NCI-H748 (cell line): Measurements from ENCODE around the gene STARD13.

ENCODE experiments used
- DNase-seq: peaks from one replicate; lab custom pipeline; 2025; ENCODE audit not compliant: unreplicated experiment; lab: John Stamatoyannopoulos, UW

STARD13 gene

GRCh38 chr13:33229446-33230177 is 55.9 kb downstream of the STARD13 start:
- no peak for DNase-seq

GRCh38 chr13:33228648-33229445 is 56.7 kb downstream of the STARD13 start:
- DNase-seq: peak; percentile 77

GRCh38 chr13:33227927-33228647 is 57.5 kb downstream of the STARD13 start:
- no peak for DNase-seq

- no peak for DNase-seq
Observed at GRCh38 chr13:33224686-33225085, 60.9 kb downstream of the STARD13 start.

GRCh38 chr13:33224191-33224590 is 61.4 kb downstream of the STARD13 start:
- no peak for DNase-seq

- DNase-seq: no peak
Observed at GRCh38 chr13:33219926-33220325, 65.6 kb downstream of the STARD13 start.

GRCh38 chr13:33218426-33218825 is 67.1 kb downstream of the STARD13 start:
- DNase-seq: no peak

- no peak for DNase-seq
Observed at GRCh38 chr13:33218020-33218419, 67.5 kb downstream of the STARD13 start.

GRCh38 chr13:33217256-33217655 is 68.3 kb downstream of the STARD13 start:
- no peak for DNase-seq

- no peak for DNase-seq
Observed at GRCh38 chr13:33213797-33214196, 71.8 kb downstream of the STARD13 start.

- no peak for DNase-seq
Observed at GRCh38 chr13:33213024-33213768, 72.4 kb downstream of the STARD13 start.

GRCh38 chr13:33212396-33212795 is 73.2 kb downstream of the STARD13 start:
- DNase-seq: no peak

GRCh38 chr13:33210090-33210489 is 75.5 kb downstream of the STARD13 start:
- no peak for DNase-seq

- no peak for DNase-seq
Observed at GRCh38 chr13:33208290-33209220, 77.0 kb downstream of the STARD13 start.

GRCh38 chr13:33207615-33207961 is 78.0 kb downstream of the STARD13 start:
- DNase-seq: no peak

- no peak for DNase-seq
Observed at GRCh38 chr13:33206945-33207614, 78.5 kb downstream of the STARD13 start.

- DNase-seq: no peak
Observed at GRCh38 chr13:33206425-33206824, 79.1 kb downstream of the STARD13 start.

GRCh38 chr13:33205804-33206221 is 79.7 kb downstream of the STARD13 start:
- DNase-seq: no peak

- no peak for DNase-seq
Observed at GRCh38 chr13:33205224-33205623, 80.3 kb downstream of the STARD13 start.
